Measurements from ENCODE around the gene TLN1.

TLN1 gene

DNA sequence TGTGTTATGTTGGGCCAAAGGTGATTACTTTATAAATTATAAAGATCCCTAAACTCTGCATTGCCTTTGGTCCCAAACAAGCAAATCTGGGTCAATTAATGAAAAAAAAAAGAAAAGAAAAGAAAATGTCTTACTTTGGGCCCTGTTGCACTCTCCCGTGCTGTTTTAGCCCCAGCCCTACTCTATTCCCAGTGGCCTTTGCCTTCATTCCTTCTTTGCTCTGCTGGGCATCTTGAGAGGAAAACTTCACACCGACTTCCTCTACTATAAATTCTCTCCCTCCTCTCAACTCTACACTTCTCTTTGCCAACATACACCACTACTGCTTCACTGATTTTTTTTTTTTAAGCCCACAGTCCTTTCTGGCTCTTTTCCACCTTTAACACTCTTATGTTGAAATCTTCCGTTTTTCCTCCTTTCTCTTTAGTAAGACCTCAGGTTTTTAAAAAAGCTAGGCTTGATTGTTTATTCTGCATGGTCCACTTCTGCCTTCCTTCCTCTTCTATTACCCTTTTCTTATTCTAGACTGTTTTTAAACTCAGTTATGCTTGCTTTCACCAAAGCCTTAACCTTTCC, 26.6 kb upstream of the TLN1 start:
- TF ChIP-seq, protein P1, sequence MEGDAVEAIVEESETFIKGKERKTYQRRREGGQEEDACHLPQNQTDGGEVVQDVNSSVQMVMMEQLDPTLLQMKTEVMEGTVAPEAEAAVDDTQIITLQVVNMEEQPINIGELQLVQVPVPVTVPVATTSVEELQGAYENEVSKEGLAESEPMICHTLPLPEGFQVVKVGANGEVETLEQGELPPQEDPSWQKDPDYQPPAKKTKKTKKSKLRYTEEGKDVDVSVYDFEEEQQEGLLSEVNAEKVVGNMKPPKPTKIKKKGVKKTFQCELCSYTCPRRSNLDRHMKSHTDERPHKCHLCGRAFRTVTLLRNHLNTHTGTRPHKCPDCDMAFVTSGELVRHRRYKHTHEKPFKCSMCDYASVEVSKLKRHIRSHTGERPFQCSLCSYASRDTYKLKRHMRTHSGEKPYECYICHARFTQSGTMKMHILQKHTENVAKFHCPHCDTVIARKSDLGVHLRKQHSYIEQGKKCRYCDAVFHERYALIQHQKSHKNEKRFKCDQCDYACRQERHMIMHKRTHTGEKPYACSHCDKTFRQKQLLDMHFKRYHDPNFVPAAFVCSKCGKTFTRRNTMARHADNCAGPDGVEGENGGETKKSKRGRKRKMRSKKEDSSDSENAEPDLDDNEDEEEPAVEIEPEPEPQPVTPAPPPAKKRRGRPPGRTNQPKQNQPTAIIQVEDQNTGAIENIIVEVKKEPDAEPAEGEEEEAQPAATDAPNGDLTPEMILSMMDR (IDR thresholded peaks at IDR 0.05; ENCODE audit: low read length): no peak
- no peak for TF ChIP-seq EZH2phosphoT487 (IDR thresholded peaks at IDR 0.05; ENCODE audit: low read length)
- TF ChIP-seq EZH2 (optimal IDR thresholded peaks at IDR 0.05; ENCODE audit: low read depth, low read length): no peak
- Histone ChIP-seq H3K9me2 (replicated peaks; ENCODE audit: insufficient read depth, low read length) (no peaks in the 10 kb centered on the region), H3K4me2 (ENCODE audit: low read depth, low read length) (0 out of 2 replicates have a peak overlapping the region, but pooled peaks have one; percentile 86), H3K79me2 (ENCODE audit: low read length) (peaks cover 55% of the 10 kb centered on the region), H4K20me1 (ENCODE audit: insufficient read depth, low read length) (no peaks in the 10 kb centered on the region), H3F3A (ENCODE audit: insufficient read depth, low read length) (peaks cover 13% of the 10 kb centered on the region; the same call in 1 of the 2 replicates), H3K27me3 (replicated peaks; ENCODE audit: insufficient read depth, low read length) (no peaks in the 10 kb centered on the region), H3K4me3 (ENCODE audit: low read length) (no peak overlapping the region), H3K27ac (ENCODE audit: low read length) (no peak overlapping the region), H3K9me3 (replicated peaks; ENCODE audit: insufficient read depth, low read length) (no peaks in the 10 kb centered on the region), H3K4me1 (ENCODE audit: low read length) (peaks cover 20% of the 10 kb centered on the region), H3K36me3 (replicated peaks; ENCODE audit: insufficient read depth, low read length) (no peaks in the 10 kb centered on the region), H2AFZ (ENCODE audit: low read length) (no peak overlapping the region), H3K9ac (ENCODE audit: low read length) (no peak overlapping the region)
- no peak for DNase-seq

DNA sequence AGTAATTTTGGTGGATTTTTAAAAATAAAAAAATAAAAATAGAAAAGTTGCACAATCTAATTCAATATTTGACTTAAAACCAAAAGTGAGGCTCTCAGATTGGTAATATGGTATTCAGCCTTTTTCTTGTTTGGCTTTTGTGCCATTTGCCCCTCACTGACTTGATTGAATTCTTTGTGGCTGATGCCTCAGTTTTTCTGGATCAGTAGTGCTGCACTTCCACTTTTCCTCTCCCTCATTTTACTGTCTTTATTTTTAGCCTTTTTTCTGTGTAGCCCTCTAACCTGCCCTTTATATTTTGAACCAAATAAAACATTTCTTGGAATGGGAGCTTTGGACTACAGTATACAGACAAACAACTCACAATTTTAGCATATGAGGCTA, 25.9 kb upstream of the TLN1 start:
- Histone ChIP-seq H3K4me3 (ENCODE audit: low read length) (peak overlapping the region; percentile 94), H3K9me2 (replicated peaks; ENCODE audit: insufficient read depth, low read length) (no peaks in the 10 kb centered on the region), H3K79me2 (ENCODE audit: low read length) (peaks cover 55% of the 10 kb centered on the region), H3K36me3 (replicated peaks; ENCODE audit: insufficient read depth, low read length) (no peaks in the 10 kb centered on the region), H3K4me1 (ENCODE audit: low read length) (peaks cover 20% of the 10 kb centered on the region), H3K27me3 (replicated peaks; ENCODE audit: insufficient read depth, low read length) (no peaks in the 10 kb centered on the region), H3K27ac (ENCODE audit: low read length) (no peak overlapping the region), H3K9ac (ENCODE audit: low read length) (peak overlapping the region; percentile 87; the same call in 1 of the 2 replicates), H3F3A (ENCODE audit: insufficient read depth, low read length) (peaks cover 13% of the 10 kb centered on the region; the same call in 1 of the 2 replicates), H3K4me2 (ENCODE audit: low read depth, low read length) (peak overlapping the region; percentile 86; the same call in 1 of the 2 replicates), H4K20me1 (ENCODE audit: insufficient read depth, low read length) (no peaks in the 10 kb centered on the region), H3K9me3 (replicated peaks; ENCODE audit: insufficient read depth, low read length) (no peaks in the 10 kb centered on the region), H2AFZ (ENCODE audit: low read length) (no peak overlapping the region)
- DNase-seq: no peak
- TF ChIP-seq, protein P1 (IDR thresholded peaks at IDR 0.05; ENCODE audit: low read length): no peak
- TF ChIP-seq EZH2 (optimal IDR thresholded peaks at IDR 0.05; ENCODE audit: low read depth, low read length) (no peak), EZH2phosphoT487 (IDR thresholded peaks at IDR 0.05; ENCODE audit: low read length) (no peak)

DNA sequence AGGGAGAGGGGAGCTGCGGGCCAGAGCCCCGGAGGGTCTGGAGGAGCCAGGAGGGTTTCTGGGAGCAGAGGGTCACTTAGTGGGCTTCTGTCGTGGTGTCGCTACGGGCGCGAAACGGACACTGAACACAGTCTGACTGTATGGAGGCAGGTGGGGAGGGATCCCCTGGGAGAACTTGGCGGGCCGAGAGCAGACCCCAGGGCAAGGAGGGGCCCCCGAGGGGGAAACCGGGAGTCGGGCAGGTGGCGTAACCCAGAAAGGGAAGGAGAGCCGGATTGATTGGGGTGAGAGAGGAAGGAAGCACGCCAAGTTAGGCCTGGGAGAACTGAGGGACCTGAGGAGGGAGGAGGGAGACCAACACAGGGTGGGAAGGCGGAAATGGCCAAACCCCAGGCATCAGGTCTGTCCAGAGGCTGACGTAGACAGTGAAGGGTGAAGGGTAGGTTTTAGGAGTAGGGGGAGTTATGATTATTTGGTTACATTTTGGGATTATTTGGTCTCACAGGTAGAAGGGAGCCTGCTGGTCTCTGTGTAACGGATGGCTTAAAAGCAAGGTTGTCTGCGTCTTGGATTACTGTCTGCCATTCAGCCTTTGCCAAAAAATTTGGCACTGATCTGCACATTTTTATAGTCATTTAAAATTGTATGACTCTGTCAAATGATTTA, 25.4 kb upstream of the TLN1 start:
- Histone ChIP-seq H3K36me3 (replicated peaks; ENCODE audit: insufficient read depth, low read length) (no peaks in the 10 kb centered on the region), H3K79me2 (ENCODE audit: low read length) (peaks cover 51% of the 10 kb centered on the region), H3K27me3 (replicated peaks; ENCODE audit: insufficient read depth, low read length) (no peaks in the 10 kb centered on the region), H3K4me3 (ENCODE audit: low read length) (peak overlapping the region; percentile 94), H3K4me1 (ENCODE audit: low read length) (peaks cover 20% of the 10 kb centered on the region), H3K9ac (ENCODE audit: low read length) (peak overlapping the region; percentile 87), H3K9me2 (replicated peaks; ENCODE audit: insufficient read depth, low read length) (no peaks in the 10 kb centered on the region), H3F3A (ENCODE audit: insufficient read depth, low read length) (peaks cover 13% of the 10 kb centered on the region; the same call in 1 of the 2 replicates), H3K9me3 (replicated peaks; ENCODE audit: insufficient read depth, low read length) (no peaks in the 10 kb centered on the region), H3K4me2 (ENCODE audit: low read depth, low read length) (peak overlapping the region; percentile 86), H3K27ac (ENCODE audit: low read length) (peak overlapping the region; percentile 69; the same call in 1 of the 2 replicates), H4K20me1 (ENCODE audit: insufficient read depth, low read length) (no peaks in the 10 kb centered on the region), H2AFZ (ENCODE audit: low read length) (peak overlapping the region; percentile 89)
- TF ChIP-seq, protein P1 (IDR thresholded peaks at IDR 0.05; ENCODE audit: low read length): no peak
- TF ChIP-seq EZH2 (optimal IDR thresholded peaks at IDR 0.05; ENCODE audit: low read depth, low read length): no peak
- no peak for DNase-seq

Data from MM.1S (cell line).